GM19351 (cell line): ENCODE results near the gene ZNF831.
A peak's percentile ranks its signal among the peaks of the same experiment; 100 is the strongest.

Experiments
- ATAC-seq: cut with Tn5 transposase; IDR thresholded peaks from one replicate; pipeline ENCODE4 v1.9.1; 2021; ENCODE audit warnings: mild to moderate bottlenecking, moderate library complexity; ENCODE audit not compliant: unreplicated experiment

Gene ZNF831

GRCh38 chr20:59139998-59140397, 23.6 kb upstream of the ZNF831 start:
- ATAC-seq, result no peak

GRCh38 chr20:59141818-59142581, 21.6 kb upstream of the ZNF831 start:
- ATAC-seq, result no peak

- no peak for ATAC-seq
These were observed 20.3 kb upstream of the ZNF831 start for GRCh38 chr20:59143326-59143725.

GRCh38 chr20:59144179-59144830, 19.3 kb upstream of the ZNF831 start:
- no peak for ATAC-seq

- no peak for ATAC-seq
These were observed 18.8 kb upstream of the ZNF831 start for GRCh38 chr20:59144831-59145196.

- ATAC-seq, result no peak
These were observed 18.2 kb upstream of the ZNF831 start for GRCh38 chr20:59145247-59145923.

DNA sequence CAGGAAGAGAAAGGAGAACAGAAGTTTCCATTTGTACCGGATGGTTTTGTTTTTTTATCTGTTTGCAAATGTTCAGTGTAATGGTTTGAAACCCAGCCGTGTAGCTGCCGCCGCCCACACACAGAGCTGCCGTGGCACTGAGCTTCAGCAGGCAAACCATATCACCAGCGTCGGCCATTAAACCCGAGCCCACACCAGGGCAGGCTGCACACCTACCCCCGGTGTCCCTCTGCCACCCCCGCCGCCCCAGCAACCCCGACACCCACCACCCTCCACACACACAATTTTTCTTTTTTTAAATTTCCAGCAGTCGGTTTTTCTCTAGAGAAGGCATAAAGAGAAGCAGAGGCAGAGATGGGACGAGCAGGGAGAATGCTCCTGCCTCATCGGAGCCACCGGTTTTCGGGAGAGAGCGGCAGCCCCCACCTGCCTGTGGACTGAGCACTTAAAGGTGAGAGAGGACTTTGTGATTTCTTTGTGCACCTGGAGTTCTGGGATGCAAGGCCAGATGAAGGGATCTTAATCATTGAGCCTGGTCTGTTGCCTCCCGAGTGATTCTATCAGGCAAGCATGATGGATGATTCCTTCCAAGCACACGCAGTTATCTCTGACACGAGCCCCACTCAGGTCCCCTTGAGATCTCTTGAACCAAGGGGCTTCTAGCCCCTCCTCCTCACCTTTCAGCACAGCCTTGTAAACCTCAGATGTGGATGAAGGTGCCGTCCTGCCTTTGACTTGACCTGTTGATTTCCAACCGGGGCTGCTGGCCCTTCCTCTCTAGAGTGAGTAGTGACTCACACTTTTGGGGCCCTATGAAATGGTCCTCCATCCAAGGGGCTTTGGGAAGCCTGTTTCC, 17.5 kb upstream of the ZNF831 start:
- peak; percentile 61 for ATAC-seq

- ATAC-seq, result no peak
These were observed 16.6 kb upstream of the ZNF831 start for GRCh38 chr20:59146780-59147565.

DNA sequence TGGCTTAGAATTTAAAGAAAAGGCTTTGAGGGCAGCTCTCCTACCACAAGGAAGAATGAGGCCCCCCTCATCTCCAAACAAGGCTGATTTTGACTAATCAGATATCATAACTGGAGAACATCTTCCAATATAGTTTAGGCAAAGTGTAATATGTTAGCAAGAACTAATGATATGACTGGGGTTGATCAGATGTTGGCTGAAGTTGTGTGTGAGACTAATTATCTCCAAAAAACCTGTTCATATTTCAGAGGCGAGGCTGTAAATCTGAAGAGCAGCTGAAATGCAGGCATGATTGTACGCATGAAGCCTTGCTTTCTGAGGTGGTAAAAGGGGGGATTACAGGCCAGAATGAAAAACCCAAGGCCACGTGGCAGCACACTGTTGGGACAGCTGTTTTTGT, 16.0 kb upstream of the ZNF831 start:
- no peak for ATAC-seq

DNA sequence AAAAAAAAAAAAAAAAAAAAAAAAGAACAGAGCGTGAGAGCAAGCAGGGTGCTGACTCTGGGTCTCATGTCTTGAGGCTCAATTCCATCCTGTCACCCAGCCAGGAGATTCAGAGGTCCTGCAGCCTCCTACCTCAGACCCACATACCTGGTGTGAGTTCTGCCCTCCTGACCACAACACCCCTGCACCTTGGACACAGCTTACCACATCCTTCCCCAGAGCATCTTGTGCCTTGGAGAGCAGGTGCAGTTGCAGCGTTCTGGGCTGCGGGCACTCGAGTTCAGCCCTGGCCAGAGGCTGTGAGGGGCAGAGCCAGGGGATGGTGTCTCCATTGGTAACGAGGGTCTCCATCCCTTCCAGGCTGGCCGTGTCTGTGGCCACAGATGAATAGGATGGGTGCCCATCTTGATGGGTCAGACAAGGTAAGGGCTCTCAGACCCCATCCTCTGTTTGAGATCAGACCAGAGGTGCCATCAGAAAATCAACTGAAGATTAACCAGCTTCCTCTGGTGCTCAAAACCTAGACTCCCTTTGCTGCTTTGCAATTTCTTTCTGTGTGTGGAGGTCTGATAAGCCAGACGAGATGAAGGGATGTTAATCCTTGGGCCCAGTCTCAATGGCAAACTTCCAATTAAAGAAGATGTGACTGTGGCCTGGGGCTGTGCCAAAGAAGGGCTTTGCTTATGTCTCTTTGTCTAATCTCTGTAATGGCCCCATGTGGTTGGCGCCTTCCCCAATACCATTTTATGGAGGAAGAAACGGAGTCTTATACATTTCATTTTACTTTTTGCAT, 14.7 kb upstream of the ZNF831 start:
- ATAC-seq, result no peak

DNA sequence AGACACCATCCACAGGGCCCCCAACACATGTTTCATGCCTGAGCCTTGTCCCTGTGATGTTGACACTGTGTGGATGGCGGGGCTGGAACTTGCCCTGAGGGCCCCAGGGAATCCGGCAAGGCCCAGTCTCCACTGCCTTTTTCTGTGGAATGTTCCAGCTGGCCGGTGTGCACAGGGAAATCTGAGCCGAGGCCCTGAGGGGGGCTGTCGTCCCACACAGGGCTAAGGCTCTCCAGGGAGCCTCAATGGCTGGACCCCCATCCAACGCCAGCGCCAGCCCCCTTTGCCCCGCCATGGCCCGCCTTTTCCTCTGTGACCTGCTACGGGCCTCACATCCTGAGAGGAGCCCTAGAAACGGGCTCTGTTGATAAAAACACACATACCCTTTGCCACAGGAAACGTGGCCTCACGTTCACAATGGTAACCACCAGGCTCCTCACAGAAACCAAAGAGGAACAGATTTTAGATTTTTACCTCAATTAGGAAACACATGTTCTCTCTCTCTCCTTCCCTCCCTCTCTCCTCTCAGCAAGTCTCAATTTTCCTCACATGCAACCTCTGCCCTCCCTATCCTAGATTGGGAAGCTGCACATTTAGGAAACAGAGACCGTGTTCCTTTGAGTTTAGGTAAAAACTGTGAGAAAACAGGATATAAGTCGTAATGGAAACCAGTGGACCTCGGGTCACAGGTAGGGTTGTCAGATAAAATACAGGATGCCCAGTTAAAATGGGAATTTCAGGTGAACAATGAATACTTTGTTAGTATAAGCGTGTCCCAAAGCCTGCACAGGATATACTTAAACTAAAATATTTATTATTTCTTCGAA, 13.7 kb upstream of the ZNF831 start:
- ATAC-seq, result no peak

- no peak for ATAC-seq
These were observed 12.8 kb upstream of the ZNF831 start for GRCh38 chr20:59150821-59151251.

GRCh38 chr20:59151391-59151790, 12.2 kb upstream of the ZNF831 start:
- ATAC-seq, result no peak

- ATAC-seq, result no peak
These were observed 11.8 kb upstream of the ZNF831 start for GRCh38 chr20:59151820-59152219.

- ATAC-seq, result no peak
These were observed 10.9 kb upstream of the ZNF831 start for GRCh38 chr20:59152559-59153354.

DNA sequence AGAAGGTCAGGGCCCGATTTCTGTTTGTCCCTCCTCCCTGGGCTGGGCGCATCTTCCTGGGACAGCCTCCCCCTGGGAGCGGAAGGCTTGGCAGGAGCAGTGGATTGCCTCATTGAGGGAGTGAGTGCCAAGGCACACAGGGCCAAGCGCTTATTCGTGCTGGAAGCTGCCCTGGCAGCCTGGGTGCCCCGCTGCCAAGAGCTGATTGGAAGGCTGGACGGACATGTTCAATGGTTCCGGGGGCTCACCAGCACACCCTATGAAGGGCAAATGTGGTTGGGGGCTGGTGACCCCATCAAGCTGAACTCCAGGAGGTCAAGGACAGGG, 10.3 kb upstream of the ZNF831 start:
- ATAC-seq, result no peak

DNA sequence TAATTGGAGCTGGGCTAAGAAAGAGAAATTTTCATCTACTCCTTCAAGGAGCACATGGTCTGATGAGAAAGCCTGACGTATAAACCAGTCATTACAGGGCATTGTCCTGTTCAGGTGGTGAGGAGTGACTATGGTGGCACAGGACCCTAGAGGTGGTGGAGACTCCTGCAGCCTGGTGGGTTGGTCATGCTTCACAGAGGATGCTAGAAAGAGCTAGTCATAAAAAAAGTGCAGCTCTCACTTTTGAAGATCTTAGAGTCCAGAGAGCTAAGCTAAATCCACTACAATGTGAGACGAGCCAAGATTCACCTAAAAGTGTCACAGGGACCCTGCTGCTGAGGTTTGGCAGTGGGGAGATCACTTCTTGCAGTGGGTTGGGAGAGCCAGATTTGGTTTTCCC, 9.8 kb upstream of the ZNF831 start:
- no peak for ATAC-seq
